ENCODE measurements around the gene HAPSTR1.

Gene HAPSTR1

GRCh38 chr16:9097266-9098219 lies 6.1 kb downstream of the HAPSTR1 start:
- TF ChIP-seq CTCF (IDR thresholded peaks at IDR 0.05; ENCODE audit: insufficient read depth, missing control alignments), result no peak
- DNase-seq (ENCODE audit: insufficient read length, low spot score) (no peak), FAIRE-seq (no peak)

- no peak for FAIRE-seq
- TF ChIP-seq CTCF (IDR thresholded peaks at IDR 0.05; ENCODE audit: insufficient read depth, missing control alignments), result no peak
- no peak for DNase-seq (ENCODE audit: insufficient read length, low spot score)
These were observed 7.1 kb downstream of the HAPSTR1 start for GRCh38 chr16:9098377-9099090.

GRCh38 chr16:9099131-9099625 lies 7.7 kb downstream of the HAPSTR1 start:
- FAIRE-seq, result no peak
- no peak for TF ChIP-seq CTCF (IDR thresholded peaks at IDR 0.05; ENCODE audit: insufficient read depth, missing control alignments)
- no peak for DNase-seq (ENCODE audit: insufficient read length, low spot score)

GRCh38 chr16:9102379-9102778 lies 10.9 kb downstream of the HAPSTR1 start:
- FAIRE-seq (no peak), DNase-seq (ENCODE audit: insufficient read length, low spot score) (no peak)
- TF ChIP-seq CTCF (IDR thresholded peaks at IDR 0.05; ENCODE audit: insufficient read depth, missing control alignments), result no peak

- DNase-seq (ENCODE audit: insufficient read length, low spot score) (no peak), FAIRE-seq (no peak)
- no peak for TF ChIP-seq CTCF (IDR thresholded peaks at IDR 0.05; ENCODE audit: insufficient read depth, missing control alignments)
These were observed 11.5 kb downstream of the HAPSTR1 start for GRCh38 chr16:9102943-9103342.

GRCh38 chr16:9103546-9103945 lies 12.1 kb downstream of the HAPSTR1 start:
- no peak for FAIRE-seq
- DNase-seq (ENCODE audit: insufficient read length, low spot score), result no peak
- TF ChIP-seq CTCF (IDR thresholded peaks at IDR 0.05; ENCODE audit: insufficient read depth, missing control alignments), result no peak

Measured in D721Med (cell line).